Measurements from ENCODE around the gene SLC37A1.
A peak's percentile ranks its signal among the peaks of the same experiment; 100 is the strongest.
"Not testable (repeated sequence)": the region's sequence is repeated elsewhere in the genome, so short reads cannot be mapped to it uniquely, and the experiment has no call there.

Gene SLC37A1

DNA sequence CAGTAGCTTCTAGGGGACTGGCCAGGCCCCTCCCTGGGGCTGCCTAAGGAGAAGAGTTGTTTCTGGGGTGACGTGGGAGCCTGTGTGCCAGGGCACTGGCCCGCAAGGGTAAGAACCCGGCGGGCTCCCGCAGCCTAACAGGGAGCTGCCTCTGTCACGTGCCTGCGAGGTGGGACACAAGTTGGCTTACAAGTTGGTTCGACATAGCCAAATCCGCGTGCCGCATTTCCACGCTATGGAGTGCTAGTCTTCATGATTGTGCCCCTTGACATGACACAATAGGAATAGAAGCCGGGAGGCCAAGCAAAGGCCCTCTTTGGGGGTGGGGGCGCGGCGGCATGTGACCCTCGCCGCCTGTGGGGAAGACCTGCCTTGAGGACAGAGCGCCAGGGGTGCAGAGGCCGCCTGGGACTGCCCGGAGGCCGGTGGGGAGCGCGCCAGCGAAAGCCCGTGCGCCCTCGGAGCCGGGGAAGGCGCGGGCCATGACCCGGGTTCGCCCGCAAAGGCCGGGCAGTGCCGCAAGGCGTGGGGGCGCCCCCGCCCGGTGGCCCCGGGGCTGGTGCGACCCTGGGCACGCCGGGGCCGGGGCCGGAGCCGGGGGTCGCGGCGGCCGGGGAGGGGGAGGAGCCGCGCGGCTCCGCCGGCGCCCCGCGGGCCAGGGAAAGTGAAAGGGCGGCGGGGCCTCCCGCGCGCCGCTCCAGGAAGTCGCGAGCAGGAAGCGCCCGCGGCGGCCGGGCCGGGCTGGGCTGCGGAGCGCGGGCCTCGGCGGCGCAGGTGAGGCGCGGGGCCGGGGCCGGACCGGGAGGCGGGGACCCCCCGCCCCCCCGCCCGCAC is at the start of gene SLC37A1:
Gene SLC37A1 (plus strand): TSS at position 702 of the 834 bp plus-strand sequence. CDS start 4,603 bp downstream, outside the sequence.
- peak; percentile 80 for DNase-seq

GRCh38 chr21:42463861-42464515 is 49.7 kb upstream of the SLC37A1 start:
- DNase-seq: no peak

GRCh38 chr21:42465008-42465802 is 48.4 kb upstream of the SLC37A1 start:
- DNase-seq: no peak

DNA sequence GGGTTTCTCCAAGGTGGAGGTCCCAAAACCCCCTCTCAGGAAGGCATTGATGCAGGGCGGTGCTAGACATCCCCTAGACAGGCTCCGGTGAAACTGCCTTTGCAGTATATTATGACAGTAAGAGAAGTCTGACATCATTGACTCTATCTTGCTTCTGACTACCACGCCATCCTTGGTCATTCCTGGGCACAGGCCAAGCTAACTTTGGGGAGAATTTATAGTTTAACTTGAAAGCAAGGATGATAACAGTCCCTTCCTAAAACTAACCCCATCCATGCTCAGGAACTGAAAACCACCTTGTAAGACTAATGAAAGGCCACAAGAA is 47.9 kb upstream of the SLC37A1 start:
- DNase-seq: no peak

- DNase-seq: no peak
Observed at GRCh38 chr21:42466700-42467099, 47.0 kb upstream of the SLC37A1 start.

DNA sequence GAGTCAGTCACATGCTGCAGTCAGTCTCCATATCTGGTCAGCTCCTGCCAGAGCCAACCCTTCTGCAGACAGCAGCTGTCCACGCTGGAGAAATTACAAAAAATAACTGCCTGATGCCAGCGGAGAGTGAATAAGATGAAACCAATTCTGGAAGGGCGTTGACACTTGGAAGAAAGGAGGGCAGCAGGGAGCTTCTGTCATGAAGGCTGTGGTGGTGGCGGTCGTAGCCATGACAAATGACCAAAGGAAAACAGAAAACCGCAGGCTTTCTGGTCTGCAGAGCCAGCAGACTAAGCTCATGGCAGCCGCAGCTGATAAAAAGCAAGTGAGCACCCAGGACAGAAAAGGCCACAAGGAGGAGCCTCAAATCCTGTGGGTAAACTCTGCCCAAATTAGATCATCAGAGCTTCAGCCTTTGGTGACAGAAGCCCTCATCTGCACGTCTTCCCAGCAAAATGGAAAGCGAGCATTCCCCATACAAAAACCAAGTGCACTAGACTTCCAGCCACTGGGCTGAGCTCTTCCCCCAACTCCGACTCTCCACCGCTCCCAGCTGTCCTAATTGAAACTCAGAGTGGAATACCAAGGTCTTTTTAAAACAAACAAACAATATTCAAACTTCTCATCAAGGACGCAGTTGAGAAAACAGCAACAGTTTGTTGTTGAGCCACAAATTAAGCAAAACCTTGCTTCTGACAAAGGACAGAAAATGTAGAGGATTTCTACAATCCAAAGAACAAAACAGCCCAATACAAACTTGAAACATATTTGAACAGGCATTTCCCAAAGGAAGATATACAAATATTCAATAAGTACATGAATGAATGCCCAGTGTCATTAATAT is 46.3 kb upstream of the SLC37A1 start:
- no peak for DNase-seq

GRCh38 chr21:42468491-42469131 is 45.0 kb upstream of the SLC37A1 start:
- no peak for DNase-seq

- DNase-seq: no peak
Observed at GRCh38 chr21:42469272-42469671, 44.4 kb upstream of the SLC37A1 start.

DNA sequence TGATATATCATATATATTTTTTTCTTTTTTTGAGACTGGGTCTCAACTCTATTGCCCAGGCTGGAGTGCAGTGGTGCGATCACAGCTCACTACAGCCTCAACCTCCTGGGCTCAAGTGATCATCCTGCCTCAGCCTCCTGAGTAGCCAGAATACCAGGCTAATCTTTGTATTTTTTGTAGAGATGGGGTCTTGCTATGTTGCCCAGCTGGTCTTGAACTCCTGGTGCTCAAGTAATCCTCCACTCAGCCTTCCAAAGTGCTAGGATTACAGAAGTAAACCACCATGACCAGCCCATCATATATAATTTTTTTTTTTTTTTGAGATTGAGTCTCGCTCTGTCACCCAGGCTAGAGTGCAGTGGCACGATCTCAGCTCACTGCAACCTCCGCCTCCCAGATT is 43.9 kb upstream of the SLC37A1 start:
- not testable (repeated sequence) for DNase-seq

DNA sequence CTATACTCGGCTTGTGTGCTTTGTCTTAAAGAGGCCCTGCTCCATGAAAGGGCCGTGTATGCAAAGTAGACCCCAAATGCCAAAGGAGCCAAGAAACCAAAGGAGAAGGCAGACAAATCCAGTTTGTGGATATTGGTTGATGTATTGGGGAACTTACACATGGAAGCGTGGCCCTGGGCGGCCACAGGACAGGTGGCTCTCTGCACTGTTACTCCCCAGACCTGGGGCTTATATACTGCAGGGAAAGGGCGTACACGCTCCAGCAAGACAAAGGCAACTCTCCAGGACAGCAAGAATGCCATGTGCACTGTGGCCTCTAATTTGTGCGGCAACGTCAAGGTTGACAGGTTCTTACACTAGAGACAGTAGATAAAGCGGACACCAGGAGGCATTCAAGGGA is 42.4 kb upstream of the SLC37A1 start:
- DNase-seq: no peak

DNA sequence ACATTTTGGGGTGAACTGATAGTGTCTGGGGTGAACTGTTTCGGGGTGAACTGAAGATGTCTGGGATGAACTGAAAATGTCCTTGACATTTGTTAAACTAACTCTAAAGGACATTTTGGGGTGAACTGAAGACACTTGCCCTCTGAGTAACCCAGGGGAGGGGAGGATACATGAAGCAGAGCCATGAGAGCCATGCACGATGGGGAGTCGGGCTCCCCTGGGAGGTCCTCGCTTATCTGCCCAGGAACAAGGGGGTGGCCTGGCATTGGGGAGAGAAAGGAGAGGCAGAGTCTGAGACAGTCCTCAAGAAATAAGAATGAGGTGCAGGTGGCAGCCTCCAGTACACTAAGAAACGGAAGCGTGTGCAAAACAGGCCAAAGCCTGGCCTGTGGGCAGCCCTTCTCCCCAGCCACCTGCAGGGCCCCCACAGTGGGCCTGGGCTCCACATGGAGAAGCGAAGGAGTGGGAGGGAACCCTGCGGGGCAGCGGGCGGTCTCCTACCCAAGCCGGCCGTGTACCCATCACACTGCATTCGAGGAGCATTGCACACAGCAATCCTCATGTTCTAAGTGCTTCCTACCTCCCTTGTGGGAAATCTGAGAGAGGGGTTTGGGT is 41.8 kb upstream of the SLC37A1 start:
- DNase-seq: no peak

DNA sequence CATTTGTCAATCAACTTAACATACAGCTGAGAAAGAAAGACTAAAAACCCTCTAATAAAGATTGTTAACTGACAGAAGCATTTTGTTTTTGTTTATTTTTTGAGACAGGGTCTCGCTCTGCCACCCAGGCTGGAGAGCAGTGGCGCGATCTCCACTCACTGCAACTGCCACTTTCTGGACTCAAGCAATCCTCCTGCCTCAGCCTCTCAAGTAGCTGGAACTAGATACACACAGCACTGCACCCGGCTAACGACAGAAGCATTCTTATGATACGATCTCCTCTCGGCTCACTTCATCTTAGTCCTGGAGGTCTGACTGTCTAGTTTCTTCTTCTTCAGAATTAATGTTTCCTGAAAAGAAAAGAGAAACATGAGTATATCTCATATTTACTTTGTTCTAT is 41.1 kb upstream of the SLC37A1 start:
- DNase-seq: no peak

- no peak for DNase-seq
Observed at GRCh38 chr21:42473498-42474042, 40.1 kb upstream of the SLC37A1 start.

DNA sequence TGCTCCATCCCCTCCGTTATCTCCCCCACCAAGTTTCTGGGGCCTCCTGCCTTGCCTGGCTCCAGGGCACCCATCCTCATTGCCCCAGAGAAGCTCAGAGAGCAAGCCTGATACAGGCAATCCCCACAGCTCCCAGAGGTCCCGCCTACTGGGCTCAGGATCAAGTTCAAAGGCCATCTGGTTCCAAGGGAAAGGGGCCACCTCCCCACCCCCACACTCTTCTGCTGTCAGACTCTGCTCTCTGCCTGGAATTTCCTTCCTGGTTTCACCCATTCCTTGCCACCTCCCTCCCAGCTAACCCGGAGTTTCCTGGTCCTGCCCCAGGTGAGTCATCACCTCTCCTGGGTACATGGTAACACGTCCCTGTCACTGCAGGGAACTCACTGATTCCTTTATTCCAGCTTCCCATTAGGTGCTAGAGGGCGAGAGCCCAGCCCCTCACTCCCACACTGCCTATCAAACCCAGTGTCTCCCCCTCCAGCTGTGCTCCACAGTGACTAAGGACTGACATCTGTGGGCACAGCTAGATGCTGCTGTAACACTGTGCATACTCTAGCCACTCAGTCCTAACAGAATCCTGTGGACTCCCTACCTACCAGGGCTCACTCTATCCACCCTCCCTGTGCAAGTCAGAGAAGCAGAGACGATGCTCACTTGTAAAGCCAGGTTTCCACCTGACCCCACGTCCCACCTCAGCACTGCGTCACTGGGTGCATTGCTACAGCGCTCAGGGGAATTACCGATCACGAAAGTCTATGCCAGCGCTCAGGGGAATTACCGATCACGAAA is 39.4 kb upstream of the SLC37A1 start:
- DNase-seq: no peak

DNA sequence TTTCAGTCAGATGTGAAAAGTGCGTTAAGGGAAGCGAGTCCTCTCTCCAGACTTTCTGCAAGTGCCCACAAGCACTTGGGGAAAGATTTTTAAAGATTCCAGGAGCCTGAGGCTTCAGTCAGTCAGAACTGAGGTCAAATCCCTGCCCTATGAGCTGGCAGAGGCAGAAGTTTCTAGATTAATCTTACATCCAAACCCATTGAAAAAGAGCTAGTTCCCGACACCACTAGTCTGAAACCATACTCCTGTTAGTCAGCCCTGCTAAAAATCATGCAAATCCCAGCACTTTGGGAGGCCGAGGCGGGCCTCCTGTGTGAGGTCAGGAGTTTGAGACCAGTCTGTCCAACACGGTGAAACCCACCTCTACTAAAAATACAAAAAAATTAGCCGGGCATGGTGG is 38.6 kb upstream of the SLC37A1 start:
- no peak for DNase-seq

DNA sequence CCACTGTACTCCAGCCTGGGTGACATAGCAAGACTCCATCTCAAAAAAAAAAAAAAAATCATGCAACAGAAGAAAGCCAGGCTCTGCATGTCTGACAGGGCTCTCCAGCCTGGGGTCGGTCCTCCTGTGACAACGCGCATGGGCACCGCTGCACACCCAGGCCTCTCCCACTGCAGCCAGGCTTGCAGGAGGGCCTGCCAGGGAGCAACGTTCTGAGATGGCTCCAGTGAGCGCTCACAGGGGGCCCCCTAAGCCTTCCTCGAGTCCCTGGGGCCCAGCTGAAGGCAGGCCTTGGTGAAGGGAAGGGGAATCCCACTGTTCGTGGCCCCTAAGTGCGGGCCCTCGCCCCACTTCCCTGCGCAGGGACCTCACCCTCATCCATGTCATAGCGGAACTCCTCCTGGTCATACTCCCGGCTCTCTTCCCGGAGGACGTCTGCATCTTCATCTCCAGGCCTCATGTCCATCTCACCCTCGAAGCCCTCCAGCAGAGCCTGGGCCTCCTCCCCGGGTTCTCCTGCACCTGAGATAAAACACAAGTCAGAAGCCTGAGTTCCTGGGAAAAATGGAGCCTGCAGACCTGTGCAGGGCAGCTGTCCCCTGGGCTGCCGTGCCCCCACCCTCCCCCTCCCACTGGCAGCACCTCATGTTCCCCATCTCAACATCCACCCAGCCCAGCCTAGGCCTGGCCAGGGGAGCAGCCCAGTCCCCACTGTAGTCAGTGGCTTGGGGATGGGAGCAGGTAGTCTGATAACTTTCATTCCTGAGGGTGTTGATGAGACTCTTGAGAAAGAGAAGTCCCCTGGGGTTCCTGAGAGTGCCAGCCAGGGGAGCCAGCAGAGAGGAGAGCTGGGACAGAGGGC is 37.9 kb upstream of the SLC37A1 start:
- no peak for DNase-seq

- no peak for DNase-seq
Observed at GRCh38 chr21:42476388-42477331, 37.0 kb upstream of the SLC37A1 start.

DNA sequence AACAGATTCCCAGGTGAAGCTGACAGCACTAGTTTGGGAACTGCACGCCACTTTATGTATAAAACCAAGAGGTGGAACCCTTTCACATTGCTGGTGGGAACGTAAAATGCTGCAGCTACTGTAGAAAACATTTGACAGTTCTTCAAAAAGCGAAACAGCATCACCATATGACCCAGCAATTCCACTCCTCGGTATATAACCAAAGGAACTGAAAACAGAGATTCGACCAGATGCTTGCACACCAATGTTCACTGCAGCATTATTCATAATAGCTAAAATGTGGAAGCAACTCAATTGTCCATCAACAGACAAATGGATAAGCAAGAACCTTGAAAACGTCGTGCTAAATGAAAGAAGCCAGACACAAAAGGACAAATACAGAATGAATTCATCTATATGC is 35.1 kb upstream of the SLC37A1 start:
- DNase-seq: no peak
